Skin epidermis (tissue), 12 donors: ENCODE results near the gene AEBP1.

Experiments
- H3K27ac ChIP-seq, 21 experiments: fragments of 200-600 bp; sonication (generic) in 11 of 21; one replicate each; pipeline ENCODE4 v1.5.0; 2020; ENCODE audit warnings: mild to moderate bottlenecking in 3 of 21, inconsistent platforms in 2 of 21, moderate library complexity in 2 of 21
- H3K4me3 ChIP-seq, 7 experiments: fragments of 200-600 bp; sonication (generic) in 2 of 7; one replicate each; pipeline ENCODE4 v1.5.0; 2020; ENCODE audit warnings: inconsistent platforms in 2 of 7, mild to moderate bottlenecking in 2 of 7, moderate library complexity in 1 of 7

AEBP1 gene

GRCh38 chr7:44066111-44066460 is 38.1 kb upstream of the AEBP1 start:
- Histone ChIP-seq H3K4me3 (no peak overlapping the region), H3K27ac (no peak overlapping the region)

DNA sequence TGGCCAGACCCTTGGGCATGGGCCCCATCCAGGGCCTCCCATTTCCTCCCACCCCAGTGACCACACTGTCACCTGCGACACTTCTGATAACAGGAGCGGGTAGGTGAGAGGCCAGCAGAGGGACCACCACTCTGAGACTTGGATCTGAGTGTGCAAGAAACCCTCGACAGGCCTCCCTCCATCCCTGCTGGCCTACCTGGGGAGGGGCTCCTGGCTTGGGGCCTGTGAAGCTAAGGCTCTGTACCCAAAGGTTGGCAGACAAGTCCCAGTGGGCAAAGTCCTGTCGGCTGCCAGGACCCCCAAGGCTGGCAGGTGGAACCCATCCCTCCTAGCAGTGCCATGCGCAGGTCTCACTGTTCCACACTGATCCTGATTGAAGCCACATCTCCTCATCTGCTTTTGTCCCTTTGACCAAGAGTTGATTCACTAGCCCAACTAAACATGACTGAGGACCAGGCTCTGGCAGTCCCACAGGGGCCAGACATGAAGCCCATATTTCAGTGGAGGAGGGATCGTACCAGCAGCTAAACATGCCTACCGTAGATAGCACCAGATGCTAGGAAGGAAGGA is 37.6 kb upstream of the AEBP1 start:
- no peak overlapping the region for H3K4me3 ChIP-seq
- no peak overlapping the region for H3K27ac ChIP-seq

GRCh38 chr7:44067064-44067951 is 36.8 kb upstream of the AEBP1 start:
- Histone ChIP-seq H3K27ac (no peak overlapping the region), H3K4me3 (no peak overlapping the region)

DNA sequence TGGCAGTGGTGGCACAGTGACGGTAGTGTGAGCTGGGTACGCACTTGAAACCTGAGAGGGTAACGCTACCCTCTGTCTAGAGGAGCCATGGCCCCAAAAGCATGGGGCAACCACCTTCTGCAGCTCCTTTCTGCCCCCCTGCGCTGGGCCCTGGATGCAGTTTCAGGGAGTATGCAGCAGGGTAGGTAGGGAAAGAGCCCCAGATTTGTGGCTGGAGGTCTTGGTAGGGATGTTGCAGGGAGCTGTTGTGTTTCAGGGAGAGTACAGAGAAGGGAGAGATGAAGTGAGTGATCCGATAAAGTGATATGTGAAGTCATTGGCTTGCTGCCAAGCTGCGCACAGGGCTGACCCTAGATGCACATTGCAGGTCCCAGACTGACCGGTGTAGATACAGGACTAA is 36.1 kb upstream of the AEBP1 start:
- Histone ChIP-seq H3K27ac (no peak overlapping the region), H3K4me3 (no peak overlapping the region)

DNA sequence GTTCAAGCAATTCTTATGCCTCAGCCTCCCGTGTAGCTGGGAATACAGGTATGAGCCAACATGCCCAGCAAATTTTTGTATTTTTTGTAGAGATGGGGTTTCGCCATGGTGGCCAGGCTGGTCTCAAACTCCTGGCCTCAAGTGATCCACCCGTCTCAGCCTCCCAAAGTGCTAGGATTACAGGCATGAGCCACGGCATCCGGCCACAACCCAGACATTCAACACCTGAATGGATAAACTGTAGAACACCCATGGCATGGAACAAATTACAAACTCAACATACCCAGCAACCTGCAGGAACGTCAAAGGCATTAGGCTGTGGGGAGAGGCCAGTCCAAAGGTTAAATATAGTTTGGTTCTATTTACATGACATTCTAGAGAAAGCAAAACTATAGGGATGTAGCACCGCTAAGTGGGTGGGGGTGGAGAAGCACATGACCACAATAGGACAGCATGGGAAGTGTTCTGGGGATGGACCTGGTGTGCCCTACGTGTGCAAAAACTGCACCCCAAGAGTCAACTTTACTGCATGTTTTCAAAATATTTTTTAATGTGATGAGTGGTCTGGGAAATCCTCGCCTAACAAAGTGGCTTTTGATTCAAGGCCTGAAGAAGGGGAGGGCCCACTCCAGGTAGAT is 32.3 kb upstream of the AEBP1 start:
- H3K27ac ChIP-seq: peak overlapping the region in 7 of 21 experiments; percentile 11 to 85 (median 43)
- no peak overlapping the region for H3K4me3 ChIP-seq

- Histone ChIP-seq H3K4me3 (no peak overlapping the region), H3K27ac (peak overlapping the region in 13 of 21 experiments; percentile 29 to 85 (median 58))
Observed at GRCh38 chr7:44072364-44073231, 31.5 kb upstream of the AEBP1 start.

DNA sequence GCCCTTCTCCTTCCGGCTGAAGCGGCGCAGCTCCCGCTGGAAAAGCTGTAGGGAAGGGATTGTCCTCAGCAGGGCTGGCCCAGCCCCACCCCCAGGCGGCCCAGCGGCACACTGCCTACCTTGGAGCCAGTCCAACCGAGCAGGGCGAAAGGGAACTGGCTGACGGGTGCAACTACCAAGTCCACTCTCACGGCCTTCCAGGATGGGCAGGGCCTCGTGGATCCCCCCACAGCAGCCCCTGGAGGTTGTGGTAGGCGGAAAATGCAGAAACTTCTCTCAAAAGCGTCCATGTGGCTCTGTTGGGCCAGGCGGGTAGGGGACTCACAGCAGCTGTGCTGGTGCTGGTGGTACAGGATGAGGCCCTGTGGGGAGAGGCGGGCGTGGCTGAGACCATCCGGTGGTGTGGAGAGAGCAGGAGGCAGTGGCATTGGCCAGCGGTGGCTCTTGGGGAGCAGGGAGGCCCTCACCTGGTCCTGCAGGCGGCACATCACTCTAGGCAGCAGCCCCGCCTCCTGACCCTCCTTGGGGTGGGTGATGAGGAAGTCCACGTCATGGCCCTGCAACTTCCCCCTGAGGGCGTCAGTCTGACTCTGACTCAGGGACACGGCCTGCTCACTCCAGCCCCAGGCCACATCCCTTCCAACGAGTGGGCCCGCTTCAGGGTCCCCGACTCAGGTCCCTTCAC is 30.3 kb upstream of the AEBP1 start:
- H3K27ac ChIP-seq: peak overlapping the region in 19 of 21 experiments; percentile 41 to 85 (median 70)

DNA sequence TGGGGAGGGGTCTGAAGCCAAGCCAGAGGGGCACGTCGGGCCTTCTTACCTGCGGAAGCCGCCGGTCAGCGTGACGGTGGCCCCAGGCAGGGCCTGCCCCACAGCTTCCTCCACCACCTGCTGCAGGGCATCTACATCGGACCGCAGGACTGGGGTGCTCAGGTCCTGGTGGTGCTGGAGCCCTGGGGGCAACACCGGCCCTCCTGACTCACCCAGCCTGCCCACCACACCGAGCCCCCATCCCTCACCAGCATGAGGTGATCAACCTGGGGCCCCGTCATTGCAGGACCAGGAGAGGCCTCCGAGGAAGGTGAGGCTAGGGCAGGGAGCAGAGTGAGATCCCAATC is 29.8 kb upstream of the AEBP1 start:
- peak overlapping the region in 19 of 21 experiments; percentile 41 to 85 (median 70) for H3K27ac ChIP-seq
- no peak overlapping the region for H3K4me3 ChIP-seq

More for the DNA sequence above, 30.3 kb upstream of the AEBP1 start:
- no peak overlapping the region for H3K4me3 ChIP-seq

GRCh38 chr7:44075296-44076075 is 28.7 kb upstream of the AEBP1 start:
- Histone ChIP-seq H3K4me3 (no peak overlapping the region), H3K27ac (peak overlapping the region in 11 of 21 experiments; percentile 3 to 84 (median 58))

DNA sequence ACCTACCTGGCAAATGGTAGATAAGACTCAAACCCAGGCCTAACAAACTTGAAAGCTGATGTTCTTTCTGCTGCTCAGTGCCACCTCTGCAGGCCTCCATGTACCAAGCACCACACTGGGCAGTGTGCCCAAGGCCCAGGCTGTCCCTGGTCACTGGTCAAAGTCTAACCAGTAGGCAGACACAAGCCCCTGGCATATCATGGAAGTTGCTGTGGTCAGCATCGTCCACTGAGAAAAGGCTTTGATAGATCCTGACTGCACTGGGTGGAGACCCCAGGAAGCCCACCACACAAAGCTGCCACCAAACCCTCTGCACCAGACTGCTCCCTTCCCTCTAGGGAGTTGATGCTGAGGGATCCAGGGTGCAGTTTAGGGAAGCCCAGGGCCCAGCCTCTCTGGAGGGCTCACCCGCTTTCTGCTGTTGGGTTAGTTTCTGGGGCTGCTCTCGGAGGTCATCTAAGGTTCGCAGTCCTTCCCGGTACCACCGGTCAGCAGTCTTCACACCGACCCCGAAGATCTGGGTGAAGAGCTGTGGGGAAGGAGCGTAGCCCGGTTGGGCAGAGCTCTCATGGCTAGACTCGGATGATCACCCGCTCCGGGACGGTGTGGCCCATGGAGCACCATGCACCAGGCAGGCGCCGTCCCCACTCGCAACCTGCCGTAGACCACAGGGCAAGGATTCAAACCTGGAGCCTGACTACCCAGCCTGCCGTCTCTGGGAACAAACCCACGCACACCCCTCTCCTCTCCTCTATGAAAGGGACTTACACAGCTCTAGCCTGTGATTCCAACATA is 27.8 kb upstream of the AEBP1 start:
- Histone ChIP-seq H3K27ac (peak overlapping the region in 4 of 21 experiments; percentile 5 to 43 (median 24)), H3K4me3 (no peak overlapping the region)

DNA sequence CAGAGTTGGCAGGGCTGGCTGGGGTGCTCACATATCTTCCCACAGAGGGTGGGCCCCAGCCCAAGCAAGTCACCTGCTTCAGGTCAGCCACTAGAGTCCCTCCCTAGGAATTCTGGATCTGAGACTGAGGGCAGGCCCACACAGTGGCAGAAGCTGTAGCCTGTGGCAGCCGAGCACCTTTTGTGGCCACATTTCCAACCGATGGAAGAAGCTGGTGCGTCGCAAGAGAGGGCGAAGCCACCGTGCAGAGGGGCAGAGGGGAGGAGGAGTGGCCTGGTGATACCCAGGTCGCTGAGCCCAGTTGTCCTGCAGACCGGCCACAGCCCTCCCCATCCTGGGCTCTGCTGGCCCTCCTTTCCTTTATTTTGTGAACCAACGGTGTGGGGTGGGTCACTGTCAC is 27.1 kb upstream of the AEBP1 start:
- Histone ChIP-seq H3K4me3 (no peak overlapping the region), H3K27ac (no peak overlapping the region)

DNA sequence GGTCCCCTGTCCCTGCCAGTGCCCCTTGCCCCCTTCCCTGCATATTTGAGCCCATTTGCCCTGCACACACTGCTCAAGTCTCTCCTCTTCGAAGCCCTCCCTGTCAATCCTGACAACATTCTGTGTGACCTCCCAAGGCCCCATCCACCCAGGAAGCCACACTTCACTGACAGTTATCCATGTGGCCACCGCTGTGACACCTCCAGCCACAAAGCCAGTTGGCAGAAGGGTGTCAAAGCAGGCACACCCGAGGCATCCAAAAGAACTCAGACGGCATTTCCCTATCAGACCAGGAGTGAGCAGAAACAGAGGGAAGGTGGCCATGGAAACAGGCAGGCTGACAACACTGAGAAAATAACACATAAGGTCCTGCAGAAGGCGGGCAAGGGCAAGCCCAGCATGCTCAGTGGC is 26.5 kb upstream of the AEBP1 start:
- H3K27ac ChIP-seq: peak overlapping the region in 1 of 21 experiments; percentile 16
- H3K4me3 ChIP-seq: no peak overlapping the region

GRCh38 chr7:44078521-44078920 is 25.6 kb upstream of the AEBP1 start:
- H3K4me3 ChIP-seq: no peak overlapping the region
- peak overlapping the region in 1 of 21 experiments; percentile 24 for H3K27ac ChIP-seq

- H3K4me3 ChIP-seq: no peak overlapping the region
- peak overlapping the region in 3 of 21 experiments; percentile 4 to 34 (median 20) for H3K27ac ChIP-seq
Observed at GRCh38 chr7:44079331-44080021, 24.7 kb upstream of the AEBP1 start.

DNA sequence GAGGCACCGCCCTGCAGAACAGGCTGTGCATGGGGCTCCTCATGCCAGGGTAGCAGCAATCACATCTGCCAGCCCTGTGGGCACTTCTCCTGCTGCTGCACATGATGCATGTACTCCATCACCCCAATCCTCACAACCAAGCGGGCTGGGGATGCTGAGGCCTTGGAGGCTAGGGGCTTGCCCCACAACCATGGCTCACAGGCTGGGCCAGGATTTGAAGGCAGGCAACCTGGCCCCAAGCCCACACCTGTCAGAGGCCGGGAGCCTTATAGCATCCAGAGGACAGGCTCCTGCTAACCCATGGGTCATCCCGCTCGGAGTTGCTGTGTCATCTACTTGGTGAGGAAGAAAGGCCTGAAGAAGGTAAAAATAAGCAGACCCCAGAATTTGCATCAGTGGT is 24.0 kb upstream of the AEBP1 start:
- peak overlapping the region in 3 of 21 experiments; percentile 10 to 96 (median 93) for H3K27ac ChIP-seq

DNA sequence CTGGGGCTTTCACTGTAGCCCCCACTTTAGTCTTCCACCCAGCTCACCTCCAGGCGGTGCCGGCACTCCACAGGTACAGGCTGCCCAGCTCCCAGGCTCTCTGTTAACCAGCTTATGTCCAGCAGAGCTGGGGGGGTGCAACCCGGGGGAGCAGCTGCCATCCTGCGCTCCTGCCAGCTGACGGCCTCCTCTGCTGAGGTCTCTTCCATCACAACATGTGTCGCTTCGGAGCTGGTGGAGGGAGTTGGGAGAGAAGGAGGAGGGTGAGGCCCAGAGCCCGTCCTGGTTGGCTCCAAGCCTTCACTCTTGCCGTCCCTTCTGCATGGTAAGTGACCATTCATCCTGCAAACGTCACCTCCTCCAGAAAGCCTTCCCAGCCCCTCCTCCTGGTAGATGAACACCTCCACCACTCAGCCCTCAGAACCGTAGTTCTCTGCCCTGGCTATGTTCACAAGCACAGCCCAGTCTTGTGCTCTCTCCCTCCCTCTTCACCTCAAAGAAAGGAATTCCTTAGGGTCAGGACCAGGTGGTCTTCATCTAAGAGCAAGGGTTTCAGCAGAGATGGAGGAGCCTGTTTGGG is 23.4 kb upstream of the AEBP1 start:
- H3K27ac ChIP-seq: peak overlapping the region in 10 of 21 experiments; percentile 35 to 96 (median 92)
- H3K4me3 ChIP-seq: peak overlapping the region in 1 of 7 experiments; percentile 60

More for the DNA sequence above, 24.0 kb upstream of the AEBP1 start:
- no peak overlapping the region for H3K4me3 ChIP-seq
